Upper lobe of right lung (tissue), 1 donor: ENCODE data around the gene KCNAB3. TPM values are rescaled to one million over a fixed set of nuclear protein-coding genes. Genes with fewer than 3 reads are reported as not detected.

Source experiments
- ATAC-seq: fragments of 200-7000 bp; cut with Tn5 transposase; one replicate; pipeline ENCODE4 v1.9.1; 2020; ENCODE audit warnings: mild to moderate bottlenecking, moderate library complexity
- DNase-seq: peaks from one replicate; pipeline ENCODE4 v3.0.0-alpha.2; 2020
- H3K27ac ChIP-seq: fragments of 200-600 bp; one replicate; pipeline ENCODE4 v1.8.0; 2022
- H3K27me3 ChIP-seq: fragments of 200-600 bp; one replicate; pipeline ENCODE4 v1.8.0; 2022; ENCODE audit warnings: mild to moderate bottlenecking
- H3K36me3 ChIP-seq: fragments of 200-600 bp; one replicate; pipeline ENCODE4 v1.8.0; 2022
- H3K4me1 ChIP-seq: fragments of 200-600 bp; one replicate; pipeline ENCODE4 v1.8.0; 2022
- H3K4me3 ChIP-seq: fragments of 200-600 bp; one replicate; pipeline ENCODE4 v1.8.0; 2022; ENCODE audit warnings: mild to moderate bottlenecking
- H3K9me3 ChIP-seq: fragments of 200-600 bp; one replicate; pipeline ENCODE4 v1.8.0; 2022
- CTCF ChIP-seq: fragments of 200-600 bp; IDR thresholded peaks from one replicate; pipeline ENCODE4 v1.8.0; 2022; ENCODE audit warnings: antibody characterized with exemption
- intact Hi-C: fragments of 100-400 bp; cut with DNase I; formaldehyde crosslinking; loops from one replicate; pipeline ENCODE4 v1.11.0; 2022
- total RNA-seq: library from RNA; stranded (reverse); fragmentation: NEBNext Ultra II Directional; extraction: Animal tissue kit (Norgen Biotek cat#: 25700); gene quantifications from one replicate; pipeline ENCODE4 v1.2.1, GENCODE V29; 2021
- donor health status: DM: no; HTN: yes; CAD: no; lungs with severe emphysema.

Gene KCNAB3
- total RNA-seq, 1 donor from 2014 or later: 5.9 TPM

- Histone ChIP-seq H3K27ac (no peak overlapping the region), H3K4me1 (peaks cover 11% of the 10 kb centered on the region), H3K36me3 (peaks cover 72% of the 10 kb centered on the region), H3K9me3 (no peaks in the 10 kb centered on the region), H3K27me3 (no peaks in the 10 kb centered on the region), H3K4me3 (no peak overlapping the region)
- intact Hi-C loops: loop anchor here (5.0 kb wide), 1 partner anchor 82 kb away; no protein-coding TSS in a partner anchor
- no peak for TF ChIP-seq CTCF
- no peak for ATAC-seq
- DNase-seq: no peak
These were observed 19.4 kb downstream of the KCNAB3 start for GRCh38 chr17:7910281-7910680.

GRCh38 chr17:7909089-7909488 is 20.6 kb downstream of the KCNAB3 start:
- intact Hi-C loops: no loop called here
- ATAC-seq (no peak), DNase-seq (no peak)
- Histone ChIP-seq H3K36me3 (peaks cover 83% of the 10 kb centered on the region), H3K9me3 (no peaks in the 10 kb centered on the region), H3K27me3 (no peaks in the 10 kb centered on the region), H3K4me1 (no peaks in the 10 kb centered on the region), H3K27ac (no peak overlapping the region), H3K4me3 (no peak overlapping the region)
- TF ChIP-seq CTCF: no peak

- H3K36me3 ChIP-seq: peaks cover 100% of the 10 kb centered on the region
- ATAC-seq: no peak
- H3K4me1 ChIP-seq: no peaks in the 10 kb centered on the region
- no peaks in the 10 kb centered on the region for H3K27me3 ChIP-seq
- no peak overlapping the region for H3K27ac ChIP-seq
- DNase-seq: no peak
- no peak overlapping the region for H3K4me3 ChIP-seq
- TF ChIP-seq CTCF: no peak
- intact Hi-C loops: no loop called here
- H3K9me3 ChIP-seq: no peaks in the 10 kb centered on the region
These were observed 26.2 kb downstream of the KCNAB3 start for GRCh38 chr17:7903154-7904103.

- ATAC-seq (peak; percentile 84), DNase-seq (peak; percentile 43)
- H3K4me3 ChIP-seq: no peak overlapping the region
- intact Hi-C loops: no loop called here
- no peaks in the 10 kb centered on the region for H3K4me1 ChIP-seq
- no peak overlapping the region for H3K27ac ChIP-seq
- H3K9me3 ChIP-seq: no peaks in the 10 kb centered on the region
- H3K27me3 ChIP-seq: no peaks in the 10 kb centered on the region
- H3K36me3 ChIP-seq: peaks cover 97% of the 10 kb centered on the region
- TF ChIP-seq CTCF: peak; percentile 49
These were observed 31.9 kb downstream of the KCNAB3 start for GRCh38 chr17:7897773-7898172.

GRCh38 chr17:7897090-7897489 is 32.6 kb downstream of the KCNAB3 start:
- no peak for TF ChIP-seq CTCF
- intact Hi-C loops: no loop called here
- H3K4me3 ChIP-seq: no peak overlapping the region
- peaks cover 97% of the 10 kb centered on the region for H3K36me3 ChIP-seq
- no peak overlapping the region for H3K27ac ChIP-seq
- no peaks in the 10 kb centered on the region for H3K4me1 ChIP-seq
- no peaks in the 10 kb centered on the region for H3K27me3 ChIP-seq
- no peaks in the 10 kb centered on the region for H3K9me3 ChIP-seq
- DNase-seq (peak; percentile 43), ATAC-seq (no peak)
